ENCODE results near the gene IGSF21. TPM values are rescaled to one million over a fixed set of nuclear protein-coding genes. Genes with fewer than 3 reads are reported as not detected.

IGSF21 gene
- total RNA-seq, 1 donor from 2014 or later = 0.35 TPM

GRCh38 chr1:18304151-18304869, 196.7 kb downstream of the IGSF21 start:
- Mint-ChIP-seq H3K4me3 (no peak overlapping the region), H3K9me3 (no peaks in the 10 kb centered on the region), H3K4me1 (no peaks in the 10 kb centered on the region), H3K36me3 (ENCODE audit: low read depth) (no peaks in the 10 kb centered on the region), H3K27me3 (ENCODE audit: low read depth) (peaks cover 13% of the 10 kb centered on the region), H3K27ac (ENCODE audit: unreplicated experiment) (no peak overlapping the region)
- DNase-seq (ENCODE audit: low read depth, low spot score) = no peak
- no peak for TF ChIP-seq CTCF (conservative IDR thresholded peaks at IDR 0.05)

GRCh38 chr1:18305182-18305795, 197.7 kb downstream of the IGSF21 start:
- H3K9me3 Mint-ChIP-seq = no peaks in the 10 kb centered on the region
- no peaks in the 10 kb centered on the region for H3K36me3 Mint-ChIP-seq (ENCODE audit: low read depth)
- no peak overlapping the region for H3K4me3 Mint-ChIP-seq
- no peak overlapping the region for H3K27ac Mint-ChIP-seq (ENCODE audit: unreplicated experiment)
- no peaks in the 10 kb centered on the region for H3K4me1 Mint-ChIP-seq
- peaks cover 8% of the 10 kb centered on the region for H3K27me3 Mint-ChIP-seq (ENCODE audit: low read depth)
- no peak for TF ChIP-seq CTCF (conservative IDR thresholded peaks at IDR 0.05)
- no peak for DNase-seq (ENCODE audit: low read depth, low spot score)

DNA sequence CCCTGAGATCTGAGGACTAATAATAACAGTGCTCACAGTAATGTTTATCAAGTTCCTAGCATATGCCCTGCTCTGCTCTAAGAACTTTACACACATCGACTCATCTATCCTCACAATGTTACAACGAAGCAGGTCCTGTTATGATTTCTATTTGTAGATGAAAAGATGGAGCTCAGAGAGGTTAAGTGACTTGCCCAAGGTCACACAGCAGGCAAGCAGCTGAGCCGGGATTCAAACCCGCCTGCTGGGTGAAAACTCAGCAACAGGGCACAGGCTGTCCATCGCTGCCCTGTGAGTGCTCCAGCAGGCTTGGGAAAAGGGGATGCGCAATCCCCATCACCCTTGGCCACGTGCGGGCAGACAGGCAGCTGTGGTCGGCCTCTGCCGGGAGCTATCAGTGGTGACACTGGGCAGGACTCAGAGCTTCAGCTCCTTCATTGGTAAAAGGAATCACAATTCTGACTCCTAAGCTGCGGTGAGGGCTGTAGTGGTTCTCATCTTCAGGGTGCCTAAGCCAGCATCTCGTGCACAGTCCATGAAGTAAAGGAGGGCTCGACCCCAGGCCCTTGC, 199.8 kb downstream of the IGSF21 start:
- Mint-ChIP-seq H3K9me3 (no peaks in the 10 kb centered on the region), H3K36me3 (ENCODE audit: low read depth) (no peaks in the 10 kb centered on the region), H3K4me3 (no peak overlapping the region), H3K4me1 (no peaks in the 10 kb centered on the region), H3K27ac (ENCODE audit: unreplicated experiment) (no peak overlapping the region), H3K27me3 (ENCODE audit: low read depth) (peaks cover 10% of the 10 kb centered on the region)
- TF ChIP-seq CTCF (conservative IDR thresholded peaks at IDR 0.05) = no peak
- DNase-seq (ENCODE audit: low read depth, low spot score) = no peak

DNA sequence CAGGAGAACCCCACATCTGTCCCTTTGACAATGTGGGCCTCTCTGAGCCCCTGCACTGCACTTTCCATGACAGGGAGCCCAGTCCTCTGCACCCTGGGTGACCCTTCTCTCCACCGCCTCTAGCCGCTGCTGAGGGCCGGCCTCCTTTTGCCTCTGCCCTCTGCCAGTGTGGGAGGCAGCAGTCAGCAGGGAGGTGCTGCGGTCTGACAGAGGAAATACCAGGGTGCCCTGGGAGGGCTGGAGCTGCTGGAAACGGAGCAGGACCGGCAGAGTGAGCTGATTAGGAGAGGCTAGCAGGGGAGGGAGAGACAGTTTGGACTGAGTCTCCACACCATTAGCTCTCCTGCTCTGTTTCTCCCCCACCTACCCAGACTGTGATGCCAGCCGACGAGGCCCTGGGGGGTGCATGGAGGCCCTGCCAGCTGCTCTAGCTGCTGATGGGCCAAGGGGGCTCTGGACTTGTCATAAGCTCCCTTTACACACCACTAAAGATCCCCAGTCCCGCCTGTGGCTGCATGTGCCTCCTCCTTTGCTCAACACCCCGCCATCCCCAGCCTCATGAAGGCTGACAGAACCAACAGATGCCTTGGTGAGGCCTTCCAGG, 202.1 kb downstream of the IGSF21 start:
- no peak for TF ChIP-seq CTCF (conservative IDR thresholded peaks at IDR 0.05)
- Mint-ChIP-seq H3K27ac (ENCODE audit: unreplicated experiment) (no peak overlapping the region), H3K9me3 (no peaks in the 10 kb centered on the region), H3K36me3 (ENCODE audit: low read depth) (no peaks in the 10 kb centered on the region), H3K4me1 (no peaks in the 10 kb centered on the region), H3K4me3 (no peak overlapping the region), H3K27me3 (ENCODE audit: low read depth) (peaks cover 9% of the 10 kb centered on the region)
- DNase-seq (ENCODE audit: low read depth, low spot score) = no peak

- H3K4me3 Mint-ChIP-seq = no peak overlapping the region
- H3K27ac Mint-ChIP-seq (ENCODE audit: unreplicated experiment) = no peak overlapping the region
- H3K9me3 Mint-ChIP-seq = no peaks in the 10 kb centered on the region
- TF ChIP-seq CTCF (conservative IDR thresholded peaks at IDR 0.05) = no peak
- peaks cover 9% of the 10 kb centered on the region for H3K27me3 Mint-ChIP-seq (ENCODE audit: low read depth)
- H3K4me1 Mint-ChIP-seq = no peaks in the 10 kb centered on the region
- no peaks in the 10 kb centered on the region for H3K36me3 Mint-ChIP-seq (ENCODE audit: low read depth)
- DNase-seq (ENCODE audit: low read depth, low spot score) = no peak
These were observed 205.4 kb downstream of the IGSF21 start for GRCh38 chr1:18312961-18313360.
